SH-SY5Y (cell line): ENCODE measurements around the gene DOK1.

Experiments
- GATA2 ChIP-seq: IDR thresholded peaks from 2 replicates; pipeline ENCODE4 v1.6.1; 2011; ENCODE audit warnings: mild to moderate bottlenecking, low read depth, low read length
- GATA3 ChIP-seq: IDR thresholded peaks from 2 replicates; pipeline ENCODE4 v1.6.1; 2011; ENCODE audit warnings: low read depth, mild to moderate bottlenecking, low read length, moderate library complexity

DOK1 gene

DNA sequence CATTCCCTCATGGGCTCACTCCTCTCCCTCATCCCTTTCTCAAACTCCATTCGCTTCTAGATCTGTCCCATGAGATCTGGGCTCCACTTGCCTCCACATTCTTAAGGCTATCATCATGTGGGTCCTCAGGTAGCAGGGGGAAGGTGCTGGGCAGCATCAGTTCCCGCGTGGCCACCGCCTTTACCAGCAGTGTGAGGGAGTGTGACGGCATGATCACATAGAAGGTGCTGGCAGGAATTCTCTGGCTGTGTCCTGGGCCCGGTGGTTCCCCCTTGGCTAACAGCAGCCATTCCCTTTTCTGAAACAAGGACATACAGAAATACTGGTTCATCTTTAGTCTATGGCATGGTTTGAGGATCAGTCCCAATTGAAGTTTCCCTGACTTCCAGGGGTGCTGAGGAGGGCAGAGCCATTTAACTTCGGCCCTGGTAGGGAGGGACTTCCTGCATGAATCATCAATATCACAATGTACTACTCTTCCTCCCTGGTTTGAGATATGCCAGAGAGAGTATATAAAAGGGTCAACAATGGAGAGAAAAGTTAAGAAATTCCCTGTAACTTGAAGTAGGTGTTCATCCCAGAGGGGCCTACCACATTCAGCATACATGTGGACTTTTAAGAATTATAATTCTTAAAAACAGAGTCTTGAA, 7.7 kb downstream of the DOK1 start:
- no peak for TF ChIP-seq GATA2
- no peak for TF ChIP-seq GATA3

DNA sequence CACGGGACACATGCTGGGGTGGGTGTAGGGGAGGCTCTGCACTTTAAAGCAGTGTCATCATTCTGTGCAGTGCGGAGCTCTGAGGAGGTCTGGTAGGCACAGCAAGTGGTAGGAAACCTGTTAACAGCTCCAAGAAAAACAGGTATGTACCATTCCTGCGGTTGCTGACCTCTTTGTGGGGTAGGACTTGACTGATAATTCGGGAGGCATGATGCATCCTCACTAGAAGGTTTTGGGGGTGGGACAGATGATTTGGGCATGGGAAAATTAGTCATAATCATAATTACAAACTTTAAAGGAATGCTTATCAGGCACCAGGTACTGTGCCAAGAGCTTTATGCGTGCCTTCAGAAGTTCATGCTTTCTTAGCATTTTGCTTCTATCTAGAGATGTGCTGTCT, 9.7 kb downstream of the DOK1 start:
- TF ChIP-seq GATA2 (no peak), GATA3 (no peak)

DNA sequence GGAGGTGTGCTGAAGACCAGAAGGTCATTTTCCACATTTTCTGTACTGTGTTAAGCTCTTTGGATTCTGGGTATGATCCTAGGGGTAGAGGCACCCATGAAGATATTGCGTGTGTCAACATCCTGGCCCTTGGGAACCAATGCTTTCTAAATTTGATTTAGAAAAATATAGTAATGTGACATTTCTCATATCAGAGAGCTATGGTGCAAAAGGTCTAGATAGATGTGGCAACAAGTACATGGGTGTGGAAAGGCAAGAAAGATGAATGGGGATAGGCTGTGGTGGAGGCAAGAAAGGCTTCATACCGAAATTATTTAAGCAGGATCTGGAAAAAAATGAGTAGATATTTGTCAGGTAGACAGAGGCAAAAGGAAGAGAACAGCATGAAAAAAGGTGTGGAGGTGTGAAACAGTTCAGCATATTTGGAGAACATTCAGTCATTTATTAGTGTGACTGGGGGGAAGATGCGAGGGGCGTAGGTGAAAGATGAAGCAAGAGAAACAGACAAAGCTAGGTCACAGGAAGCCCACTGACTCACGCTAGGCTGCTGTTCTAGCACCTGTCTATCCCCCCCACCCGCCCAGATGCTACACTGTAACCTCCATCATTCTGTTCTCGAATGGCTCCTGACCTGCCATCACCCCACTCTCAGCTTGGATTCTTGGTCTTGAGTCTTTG, 11.7 kb downstream of the DOK1 start:
- TF ChIP-seq GATA2 (no peak), GATA3 (no peak)

DNA sequence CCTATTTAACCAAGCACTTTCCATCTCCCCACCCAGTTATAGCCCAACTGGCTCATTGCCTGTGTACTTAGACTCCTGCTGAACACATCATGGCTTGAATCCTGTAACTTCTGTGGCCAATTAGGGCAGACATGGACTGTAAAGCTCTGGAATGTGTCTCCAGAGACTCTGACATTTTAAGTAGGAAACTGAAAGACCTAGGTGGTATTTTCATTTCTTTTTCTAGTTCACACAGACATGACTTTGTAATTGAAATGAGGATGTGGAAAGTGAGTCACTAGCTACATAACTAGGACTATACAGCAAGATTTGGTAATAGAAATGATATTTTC, 12.2 kb downstream of the DOK1 start:
- TF ChIP-seq GATA2 (no peak), GATA3 (no peak)

DNA sequence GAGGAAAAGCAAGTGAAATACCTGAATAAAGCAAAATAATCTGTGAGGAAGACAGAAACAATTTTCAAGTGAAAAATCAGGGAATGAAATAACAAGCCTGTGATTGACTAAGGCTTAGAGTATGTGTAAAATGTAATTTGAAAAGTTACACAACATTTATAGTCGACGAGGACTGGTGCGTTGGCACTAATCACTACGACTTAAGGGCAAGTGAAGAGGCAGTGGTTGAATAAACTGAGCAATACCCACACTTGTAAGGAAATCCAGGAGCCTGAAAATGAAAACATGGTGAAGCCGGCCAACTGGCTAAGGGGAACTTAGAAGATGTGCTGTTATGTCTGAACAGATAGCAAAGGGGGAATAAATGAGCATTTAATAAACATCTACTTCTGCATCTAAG, 13.4 kb downstream of the DOK1 start:
- no peak for TF ChIP-seq GATA3
- no peak for TF ChIP-seq GATA2

DNA sequence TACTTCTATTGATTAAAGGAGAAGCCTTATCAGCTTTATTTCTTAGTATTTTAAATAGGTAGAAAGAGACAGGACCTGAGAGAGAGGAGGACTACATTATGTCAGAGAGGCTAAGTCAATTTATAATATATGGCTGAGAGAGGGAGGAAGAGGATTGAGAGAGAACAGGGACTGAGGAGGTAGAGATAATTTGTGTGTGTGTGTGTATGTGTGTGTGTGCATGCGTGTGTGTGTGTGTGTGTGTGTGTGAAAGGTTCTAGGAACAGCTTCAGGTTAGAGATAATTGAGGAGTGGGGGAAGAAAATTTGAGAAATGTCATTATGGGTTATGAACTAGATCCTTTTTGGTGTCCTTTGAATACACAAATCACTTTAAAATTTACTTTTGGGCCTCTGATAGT, 15.2 kb downstream of the DOK1 start:
- TF ChIP-seq GATA3 (no peak), GATA2 (no peak)

DNA sequence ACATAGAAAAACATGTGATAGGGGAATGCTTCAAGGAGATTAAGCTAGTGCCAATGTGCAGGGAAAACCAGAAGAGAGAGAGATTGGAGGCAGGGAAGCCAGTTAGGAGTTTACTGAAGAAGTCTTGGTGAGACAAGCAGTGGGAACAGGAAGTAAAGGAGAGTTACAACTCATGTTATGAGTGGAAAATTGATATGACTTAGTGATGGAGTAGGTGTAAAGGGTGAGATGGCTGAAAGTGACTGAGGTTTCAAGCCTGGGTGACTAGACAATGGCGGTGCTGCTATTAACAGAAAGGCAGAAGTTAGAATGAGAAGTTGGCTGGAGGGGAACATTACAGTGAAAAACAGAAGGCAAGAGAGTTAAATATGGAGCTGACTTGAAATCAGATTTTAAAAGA, 16.5 kb downstream of the DOK1 start:
- TF ChIP-seq GATA2 = no peak

DNA sequence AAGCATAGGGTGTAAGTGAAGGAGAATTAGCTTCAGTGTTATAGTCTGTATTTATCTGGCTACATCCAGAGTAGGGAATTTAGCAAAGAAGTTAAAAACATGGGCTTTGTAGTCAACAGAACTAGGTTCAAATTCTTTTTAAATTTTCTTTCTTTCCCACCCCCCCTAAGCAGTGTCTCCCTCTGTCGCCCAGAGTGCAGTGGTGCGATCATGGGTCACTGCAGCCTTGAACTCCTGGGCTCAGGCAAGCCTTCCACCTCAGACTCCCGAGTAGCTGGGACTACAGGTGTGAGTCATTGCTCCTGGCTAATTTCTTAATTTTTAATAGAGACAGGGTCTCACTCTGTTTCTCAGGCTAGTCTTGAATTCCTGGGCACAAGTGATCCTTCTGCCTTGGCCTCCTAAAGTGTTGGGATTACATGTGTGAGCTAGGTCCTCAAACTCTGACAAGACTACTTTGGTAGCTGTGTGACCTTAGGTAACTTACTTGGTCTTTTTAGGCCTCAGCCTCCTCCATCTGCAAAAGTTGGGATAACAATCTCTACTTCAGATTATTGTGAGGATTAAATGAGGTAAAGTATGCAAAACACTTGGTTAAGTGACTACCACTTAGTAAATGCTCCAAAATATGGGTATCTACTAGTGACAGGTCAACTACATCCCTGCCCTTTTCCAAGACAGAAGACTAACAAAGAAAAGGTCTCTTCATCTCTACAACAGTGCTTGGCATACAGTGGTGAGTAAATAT, 17.8 kb downstream of the DOK1 start:
- TF ChIP-seq GATA3 = no peak
- no peak for TF ChIP-seq GATA2

DNA sequence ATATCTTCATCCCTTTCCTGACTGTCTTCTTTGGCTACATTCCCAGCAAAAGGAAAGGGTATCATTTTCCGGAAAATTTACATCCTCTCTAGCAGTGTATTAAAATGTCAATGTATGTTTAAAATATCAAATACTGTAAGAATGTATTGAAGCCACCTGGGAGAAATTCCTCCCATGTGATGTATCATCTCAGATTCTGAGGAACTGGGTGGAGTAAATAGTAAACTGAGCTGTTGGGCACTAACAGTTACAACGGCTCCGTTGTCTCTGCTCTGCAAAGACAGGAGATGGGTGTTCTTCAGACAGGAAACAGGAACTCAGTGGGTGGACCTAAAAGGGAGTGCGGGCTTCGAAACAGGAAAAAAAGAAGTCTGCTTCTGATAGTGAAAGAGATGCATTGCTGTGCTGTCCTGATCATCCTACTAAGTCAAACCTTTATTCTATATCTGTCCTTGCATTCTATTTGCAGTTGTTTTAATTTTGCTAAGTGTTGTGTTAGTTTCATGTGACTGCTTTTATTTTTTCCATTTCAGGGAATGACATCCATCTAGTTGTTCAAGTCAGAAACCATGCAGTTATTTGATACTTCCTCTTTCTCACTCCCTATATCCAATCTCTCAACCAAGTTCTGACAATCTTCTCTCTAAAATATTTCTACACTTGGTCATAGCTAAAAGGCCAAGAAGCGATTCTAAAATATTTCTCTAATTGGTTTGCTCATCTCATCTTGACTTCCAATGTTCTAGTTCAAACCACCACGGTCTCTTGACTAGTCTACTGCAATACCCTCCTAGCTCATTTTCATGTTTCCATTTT, 19.4 kb downstream of the DOK1 start:
- TF ChIP-seq GATA2 (no peak), GATA3 (no peak)

DNA sequence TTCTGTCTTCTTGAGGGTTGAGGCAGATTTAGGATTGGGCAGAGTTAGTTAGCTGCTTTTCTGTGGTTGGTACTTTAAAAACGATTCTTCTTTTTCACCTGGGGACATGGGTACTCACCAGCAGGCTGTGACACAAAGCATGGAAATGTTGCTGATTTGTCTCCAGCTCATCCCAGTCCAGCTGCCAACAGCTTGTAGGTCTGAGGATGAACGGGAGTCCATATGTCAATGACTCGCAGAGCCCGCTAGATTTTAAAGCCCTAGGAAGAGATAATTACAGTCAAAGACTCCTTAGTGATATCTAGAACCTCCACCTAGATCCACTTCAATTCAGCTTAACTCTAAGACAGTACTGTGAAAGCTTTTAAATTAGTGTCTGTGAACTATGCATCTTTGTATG, 20.8 kb downstream of the DOK1 start:
- TF ChIP-seq GATA2 = no peak
- TF ChIP-seq GATA3 = no peak

DNA sequence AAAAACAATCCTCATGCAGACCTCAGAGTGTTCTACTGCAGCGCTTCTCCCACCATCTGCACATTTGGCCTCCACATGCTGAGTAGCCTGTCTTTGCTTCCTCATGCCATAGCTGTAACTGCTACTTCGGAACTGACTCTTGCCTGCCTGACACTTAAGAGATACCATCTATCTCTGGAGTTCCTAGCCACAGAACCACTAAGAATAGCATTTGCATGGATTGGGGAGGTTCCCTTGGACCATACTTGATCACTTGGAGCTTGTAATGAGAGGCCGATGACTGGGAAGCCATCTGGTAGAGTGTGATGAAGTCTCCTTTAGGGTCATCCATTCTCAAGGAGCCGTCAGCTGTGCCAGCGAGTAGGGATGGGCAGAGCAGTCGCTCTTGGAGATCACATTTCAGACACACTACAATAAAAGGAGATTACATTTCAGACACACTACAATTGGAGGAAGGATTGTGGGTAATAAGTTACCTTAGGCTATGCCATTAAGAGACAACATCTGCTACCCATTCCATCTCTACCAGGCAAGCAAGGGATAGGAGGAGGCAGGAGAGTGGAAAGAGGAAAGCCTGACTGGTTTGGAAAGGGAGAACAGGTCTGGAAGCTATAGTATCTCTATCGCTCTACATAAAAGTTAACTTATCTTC, 21.8 kb downstream of the DOK1 start:
- TF ChIP-seq GATA3 (no peak), GATA2 (no peak)

DNA sequence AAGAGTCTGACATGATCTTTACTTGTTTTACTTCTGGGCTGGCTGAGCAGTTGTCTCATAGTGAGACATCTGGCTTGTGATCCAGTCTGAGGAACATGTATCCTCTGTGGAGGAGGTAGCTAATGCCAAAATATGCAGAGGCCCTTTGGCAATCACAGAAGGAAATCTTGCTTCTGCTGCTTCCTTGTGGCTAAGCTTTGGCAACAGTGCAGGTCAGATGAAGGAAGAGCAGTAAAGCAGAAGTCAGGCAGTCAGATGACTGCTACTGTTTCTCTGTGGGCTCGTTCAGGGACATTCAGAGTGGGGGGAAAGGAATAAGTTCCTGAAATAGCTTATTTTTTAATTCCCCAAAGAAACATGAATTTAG, 22.3 kb downstream of the DOK1 start:
- TF ChIP-seq GATA3 (no peak), GATA2 (no peak)

DNA sequence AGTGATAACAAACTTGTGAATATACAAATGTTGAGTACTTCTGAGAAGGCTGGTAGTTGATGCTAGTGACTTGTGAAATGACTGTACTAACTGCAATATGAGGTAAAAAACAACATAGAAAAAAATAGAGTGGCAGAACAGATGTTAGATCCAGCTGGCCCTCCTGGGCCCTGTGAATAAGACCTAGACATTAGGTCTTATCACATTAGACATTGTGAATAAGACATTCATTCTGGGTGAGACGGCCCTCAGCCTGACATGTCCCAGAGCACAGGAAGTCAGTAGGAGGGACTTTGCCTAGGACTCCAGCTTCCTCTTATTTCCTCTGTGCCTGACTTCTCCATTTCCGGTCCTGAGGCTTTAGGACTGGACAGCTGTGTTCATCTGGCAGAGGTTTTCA, 22.9 kb downstream of the DOK1 start:
- TF ChIP-seq GATA2 (no peak), GATA3 (no peak)

DNA sequence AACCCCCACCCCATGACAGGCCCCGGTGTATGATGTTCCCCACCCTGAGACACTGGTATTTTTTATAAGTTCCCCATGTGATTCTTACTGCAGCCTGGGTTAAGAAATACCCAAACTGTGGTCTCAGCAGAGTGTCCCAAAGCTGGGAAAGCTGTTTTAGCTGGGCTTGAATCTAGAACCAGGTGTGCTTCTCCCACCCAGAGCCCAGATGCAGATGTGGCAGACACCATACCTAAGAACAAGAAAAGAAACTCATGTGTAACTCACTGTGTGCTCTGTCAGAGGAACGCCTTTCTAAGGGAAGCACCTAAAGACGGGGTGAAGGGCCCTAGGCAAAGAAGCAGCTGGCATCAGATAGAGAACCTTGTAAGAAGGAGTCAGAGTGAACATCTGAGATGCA, 23.9 kb downstream of the DOK1 start:
- no peak for TF ChIP-seq GATA3
